MCF 10A (cell line): ENCODE measurements around the gene TTLL1. TPM values are rescaled to one million over a fixed set of nuclear protein-coding genes. Genes with fewer than 3 reads are reported as not detected.

ENCODE experiments used
- BruUV-seq: library from RNA; stranded (reverse); fragments of 400-500 nt; replicated peaks from 2 replicates; lab custom pipeline; 2021; lab: Mats Ljungman, UMichigan
- CTCF ChIA-PET: fragments of 300-600 bp; sonication (Branson Sonifier 250); formaldehyde crosslinking; extraction: SDS; loops from one replicate; lab custom pipeline; 2021; ENCODE audit warnings: antibody characterized with exemption, inconsistent platforms; lab: Yijun Ruan, JAX
- POLR2A ChIA-PET: fragments of 300-600, 350-650 bp; sonication (Branson Sonifier 250); formaldehyde crosslinking; extraction: SDS; loops from one replicate; lab custom pipeline; 2020; ENCODE audit warnings: antibody characterized with exemption, inconsistent platforms; lab: Yijun Ruan, JAX
- DNase-seq: peaks from one replicate; pipeline ENCODE4 v3.0.0-alpha.2; 2018; ENCODE audit not compliant: unreplicated experiment
- H3K27ac Mint-ChIP-seq: one replicate; pipeline ENCODE4 v1.8.0; 2022; ENCODE audit warnings: mild to moderate bottlenecking, low read depth, mixed read lengths; ENCODE audit not compliant: unreplicated experiment
- H3K27me3 Mint-ChIP-seq: one replicate; pipeline ENCODE4 v1.8.0; 2022; ENCODE audit warnings: mixed read lengths; ENCODE audit not compliant: insufficient read depth, unreplicated experiment
- H3K36me3 Mint-ChIP-seq: one replicate; pipeline ENCODE4 v1.8.0; 2022; ENCODE audit warnings: mild to moderate bottlenecking, moderate library complexity, mixed read lengths; ENCODE audit not compliant: insufficient read depth, unreplicated experiment
- H3K4me1 Mint-ChIP-seq: one replicate; pipeline ENCODE4 v1.8.0; 2022; ENCODE audit warnings: mixed read lengths; ENCODE audit not compliant: insufficient read depth, unreplicated experiment
- H3K4me3 Mint-ChIP-seq: one replicate; pipeline ENCODE4 v1.8.0; 2022; ENCODE audit warnings: mild to moderate bottlenecking, moderate library complexity, mixed read lengths; ENCODE audit not compliant: unreplicated experiment
- H3K9me3 Mint-ChIP-seq: one replicate; pipeline ENCODE4 v1.8.0; 2022; ENCODE audit warnings: mixed read lengths; ENCODE audit not compliant: unreplicated experiment
- intact Hi-C: fragments of 100-400 bp; cut with micrococcal nuclease; formaldehyde crosslinking; loops from 2 replicates; pipeline ENCODE4 v1.14.1; 2022
- total RNA-seq: library from RNA; stranded (reverse); gene quantifications from 2 replicates; pipeline ENCODE4 v1.2.3, GENCODE V29; 2022
- TF ChIP-seq, protein P1 (sequence below): fragments of 200-600 bp; IDR thresholded peaks from one replicate; pipeline ENCODE4 v1.8.0; 2022; ENCODE audit warnings: antibody characterized with exemption, mild to moderate bottlenecking; ENCODE audit not compliant: unreplicated experiment

The TTLL1 gene
- total RNA-seq, 1 experiment from 2014 or later = 3.3 TPM

DNA sequence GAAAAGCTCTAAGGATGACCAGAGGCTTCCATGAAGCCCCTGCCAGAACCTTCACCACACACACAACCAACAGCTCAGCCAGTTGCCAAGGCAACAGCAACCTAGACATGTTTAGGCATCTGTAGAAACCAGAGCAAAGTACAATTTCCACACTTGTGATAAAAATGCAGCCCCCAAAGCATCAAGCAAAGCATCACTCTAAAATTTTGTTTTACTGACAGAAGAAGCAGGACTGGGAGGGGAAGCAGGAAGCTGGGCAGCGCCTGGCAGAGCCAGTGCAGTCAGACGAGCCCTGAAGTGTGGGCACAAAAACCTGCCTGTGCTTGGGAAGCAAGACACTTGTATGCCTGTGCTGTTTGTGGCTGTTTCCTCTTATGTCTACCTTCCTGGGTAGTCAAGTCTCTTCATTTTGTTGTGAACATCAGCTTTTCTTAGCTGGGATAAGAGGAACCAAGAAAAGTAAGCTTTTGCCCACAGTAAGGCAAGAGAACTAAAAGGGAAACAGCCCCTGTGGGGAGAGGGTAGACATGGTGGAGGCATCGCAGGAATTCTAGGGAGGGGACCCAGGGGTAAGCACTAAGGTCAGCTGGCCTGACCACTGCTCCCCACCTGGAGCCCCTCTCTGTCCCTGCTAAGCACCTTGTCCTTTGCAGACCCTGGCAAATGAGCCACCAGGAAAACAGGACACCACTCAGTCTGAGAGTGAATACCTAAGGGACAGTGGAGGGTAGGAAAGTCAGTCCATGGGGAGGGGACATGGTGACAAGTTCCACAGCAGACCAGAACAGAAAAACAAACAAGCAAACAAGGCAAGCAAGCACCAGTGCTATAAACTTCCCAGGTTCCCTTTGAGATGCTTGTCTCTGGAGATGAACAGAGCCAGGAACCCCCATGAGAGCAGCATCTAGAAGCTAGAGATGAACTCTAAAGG lies 87.7 kb downstream of the TTLL1 start:
- intact Hi-C loops = no loop called here
- DNase-seq = no peak
- Mint-ChIP-seq H3K27me3 (no peaks in the 10 kb centered on the region), H3K27ac (peak overlapping the region; percentile 52), H3K36me3 (no peaks in the 10 kb centered on the region), H3K4me1 (peaks cover 39% of the 10 kb centered on the region), H3K4me3 (no peak overlapping the region), H3K9me3 (no peaks in the 10 kb centered on the region)
- TF ChIP-seq, protein P1, sequence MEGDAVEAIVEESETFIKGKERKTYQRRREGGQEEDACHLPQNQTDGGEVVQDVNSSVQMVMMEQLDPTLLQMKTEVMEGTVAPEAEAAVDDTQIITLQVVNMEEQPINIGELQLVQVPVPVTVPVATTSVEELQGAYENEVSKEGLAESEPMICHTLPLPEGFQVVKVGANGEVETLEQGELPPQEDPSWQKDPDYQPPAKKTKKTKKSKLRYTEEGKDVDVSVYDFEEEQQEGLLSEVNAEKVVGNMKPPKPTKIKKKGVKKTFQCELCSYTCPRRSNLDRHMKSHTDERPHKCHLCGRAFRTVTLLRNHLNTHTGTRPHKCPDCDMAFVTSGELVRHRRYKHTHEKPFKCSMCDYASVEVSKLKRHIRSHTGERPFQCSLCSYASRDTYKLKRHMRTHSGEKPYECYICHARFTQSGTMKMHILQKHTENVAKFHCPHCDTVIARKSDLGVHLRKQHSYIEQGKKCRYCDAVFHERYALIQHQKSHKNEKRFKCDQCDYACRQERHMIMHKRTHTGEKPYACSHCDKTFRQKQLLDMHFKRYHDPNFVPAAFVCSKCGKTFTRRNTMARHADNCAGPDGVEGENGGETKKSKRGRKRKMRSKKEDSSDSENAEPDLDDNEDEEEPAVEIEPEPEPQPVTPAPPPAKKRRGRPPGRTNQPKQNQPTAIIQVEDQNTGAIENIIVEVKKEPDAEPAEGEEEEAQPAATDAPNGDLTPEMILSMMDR = no peak
- ChIA-PET POLR2A (interaction anchor here (1.0 to 8.2 kb wide), 3 partner anchors 11 to 32 kb away, joined by 3 to 85 read pairs (median 9); partner anchors contain the start of gene PACSIN2), CTCF (interaction anchor here (0.6 to 1.6 kb wide), 2 partner anchors 10 to 94 kb away, joined by 3 to 6 read pairs; no protein-coding TSS in a partner anchor)
- BruUV-seq = no TSS peak

DNA sequence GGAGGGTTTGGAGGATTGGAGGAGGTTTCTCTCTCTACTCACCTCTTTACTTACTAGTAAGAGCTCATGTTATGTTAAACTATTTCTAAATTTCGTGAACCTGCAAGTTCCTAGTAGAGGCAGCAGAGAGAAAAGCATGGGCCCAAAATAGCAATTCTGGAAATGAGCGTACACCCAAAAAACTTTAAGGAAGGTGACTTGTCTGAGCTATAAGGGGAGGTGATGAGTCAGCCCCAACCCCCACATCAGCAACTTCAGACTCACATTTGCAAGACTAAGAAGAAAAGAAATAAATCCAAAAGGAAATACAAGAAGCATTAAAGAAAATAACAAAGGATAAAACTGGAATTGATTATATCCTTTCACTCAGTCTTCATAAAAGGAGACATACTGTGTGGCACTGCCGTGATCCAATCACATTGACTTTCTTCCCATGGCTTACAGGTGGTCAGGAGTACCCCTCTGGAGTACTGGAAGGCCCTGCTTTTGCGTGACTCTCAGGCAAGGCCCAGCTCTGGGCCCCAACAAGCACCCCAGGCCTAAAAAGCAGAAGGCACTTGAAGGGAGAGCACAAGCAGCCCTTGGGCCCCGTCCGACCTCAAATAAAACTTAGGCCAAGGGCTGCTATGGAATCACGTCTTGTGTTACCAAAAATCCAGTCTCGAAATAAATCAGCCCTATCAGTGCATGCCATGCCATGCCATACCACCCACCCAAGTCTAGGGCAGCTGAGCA lies 88.6 kb downstream of the TTLL1 start:
- no TSS peak for BruUV-seq
- Mint-ChIP-seq H3K9me3 (no peaks in the 10 kb centered on the region), H3K4me3 (no peak overlapping the region), H3K27me3 (no peaks in the 10 kb centered on the region), H3K27ac (no peak overlapping the region), H3K36me3 (no peaks in the 10 kb centered on the region), H3K4me1 (peaks cover 39% of the 10 kb centered on the region)
- ChIA-PET POLR2A (interaction anchor here (0.8 to 8.2 kb wide), 5 partner anchors 9 to 45 kb away, joined by 3 to 85 read pairs (median 5); partner anchors contain the start of gene PACSIN2), CTCF (interaction anchor here (1.1 kb wide), 1 partner anchor 11 kb away, joined by 3 read pairs; no protein-coding TSS in a partner anchor)
- intact Hi-C loops = no loop called here
- TF ChIP-seq, protein P1 = no peak
- no peak for DNase-seq

DNA sequence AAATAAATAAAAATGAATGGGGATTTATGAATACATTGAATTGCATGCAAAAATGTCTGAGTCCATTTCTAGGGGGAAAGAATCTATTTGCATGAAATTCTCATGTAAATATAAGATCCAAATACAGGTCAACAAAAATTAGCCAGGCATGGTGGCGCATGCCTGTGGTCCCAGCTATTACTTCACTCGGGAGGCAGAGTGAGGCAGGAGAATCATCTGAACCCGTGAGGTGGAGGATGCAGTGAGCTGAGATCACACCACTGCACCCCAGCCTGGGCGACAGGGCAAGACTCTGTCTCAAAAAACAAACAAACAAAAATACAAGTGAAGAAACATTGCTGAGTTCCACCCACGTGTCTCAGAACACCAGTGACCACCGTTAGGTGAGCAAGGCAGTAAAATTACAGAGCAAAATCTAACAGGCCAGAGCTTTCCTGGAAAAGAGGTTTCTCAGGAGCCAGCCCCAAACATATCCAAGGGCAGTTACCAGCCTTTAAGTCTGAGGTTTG lies 91.6 kb downstream of the TTLL1 start:
- Mint-ChIP-seq H3K27me3 (no peaks in the 10 kb centered on the region), H3K4me3 (no peak overlapping the region), H3K36me3 (no peaks in the 10 kb centered on the region), H3K27ac (peak overlapping the region; percentile 98), H3K4me1 (peaks cover 53% of the 10 kb centered on the region), H3K9me3 (no peaks in the 10 kb centered on the region)
- TF ChIP-seq, protein P1 = no peak
- POLR2A ChIA-PET = interaction anchor here (0.9 to 2.4 kb wide), 2 partner anchors 17 to 384 kb away, joined by 3 to 13 read pairs; partner anchors contain the start of gene PACSIN2
- BruUV-seq = no TSS peak
- no peak for DNase-seq
- intact Hi-C loops = no loop called here
- CTCF ChIA-PET = no interaction called here
